ENCODE results near the gene C10orf105. TPM values are rescaled to one million over a fixed set of nuclear protein-coding genes. Genes with fewer than 3 reads are reported as not detected.

The C10orf105 gene
- total RNA-seq, 2 donors from 2014 or later, result 0.13 to 0.33 TPM

DNA sequence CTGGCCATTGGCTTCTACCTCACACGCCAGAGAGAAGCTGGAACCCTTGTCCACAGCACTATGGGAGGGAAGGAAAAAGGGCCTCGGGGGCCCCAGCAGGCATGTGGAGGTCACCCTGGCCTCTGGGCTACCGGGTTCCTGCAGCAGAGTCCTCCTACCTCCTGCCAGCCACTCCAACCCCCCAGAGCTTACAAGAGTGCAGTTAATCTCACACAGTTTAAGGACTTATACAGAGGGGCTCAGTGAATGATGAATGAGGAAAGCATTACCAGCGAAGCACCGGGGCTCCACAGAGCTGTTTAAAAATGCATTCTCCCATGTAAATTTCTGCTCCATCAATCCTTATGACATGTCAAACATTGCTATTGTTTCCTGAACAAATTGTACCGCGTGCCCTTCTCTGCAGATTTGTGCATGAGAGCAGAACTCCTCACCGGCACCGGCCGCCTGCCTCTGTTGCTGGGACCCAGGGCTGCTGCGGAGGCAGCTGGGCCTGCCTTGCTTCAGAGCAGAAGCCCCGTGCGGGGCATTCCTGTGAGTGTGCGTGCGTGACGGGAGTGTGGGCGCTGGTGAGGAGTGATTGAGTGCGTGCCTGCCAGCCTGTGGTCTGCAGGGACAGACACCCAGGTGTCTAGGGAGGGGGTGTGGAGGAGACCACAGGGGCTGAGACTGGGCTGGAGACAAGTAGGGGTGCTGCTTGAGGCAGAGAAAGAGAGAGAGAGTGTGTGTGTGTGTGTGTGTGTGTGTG, 52.8 kb downstream of the C10orf105 start:
- no peak overlapping the region for H3K9ac ChIP-seq (ENCODE audit: extremely low read depth, low read length, poor library complexity, severe bottlenecking)
- H3K27me3 Mint-ChIP-seq (ENCODE audit: insufficient read depth), result peaks cover 2% of the 10 kb centered on the region
- no peaks in the 10 kb centered on the region for H3K4me1 ChIP-seq (ENCODE audit: control insufficient read depth, insufficient read depth, low read length)
- peaks cover 33% of the 10 kb centered on the region for H3K4me1 Mint-ChIP-seq
- no peaks in the 10 kb centered on the region for H3K9me3 Mint-ChIP-seq
- no peak overlapping the region for H3K27ac Mint-ChIP-seq
- H3K4me3 Mint-ChIP-seq, result no peak overlapping the region
- no peak overlapping the region for H3K4me3 ChIP-seq (ENCODE audit: low read length)
- no peaks in the 10 kb centered on the region for H3K9me3 ChIP-seq (ENCODE audit: control insufficient read depth, low read length)
- no peaks in the 10 kb centered on the region for H3K36me3 Mint-ChIP-seq (ENCODE audit: low read depth)
- H3K27ac ChIP-seq (ENCODE audit: low read depth, low read length), result peak overlapping the region; percentile 64
- TF ChIP-seq, protein P1, sequence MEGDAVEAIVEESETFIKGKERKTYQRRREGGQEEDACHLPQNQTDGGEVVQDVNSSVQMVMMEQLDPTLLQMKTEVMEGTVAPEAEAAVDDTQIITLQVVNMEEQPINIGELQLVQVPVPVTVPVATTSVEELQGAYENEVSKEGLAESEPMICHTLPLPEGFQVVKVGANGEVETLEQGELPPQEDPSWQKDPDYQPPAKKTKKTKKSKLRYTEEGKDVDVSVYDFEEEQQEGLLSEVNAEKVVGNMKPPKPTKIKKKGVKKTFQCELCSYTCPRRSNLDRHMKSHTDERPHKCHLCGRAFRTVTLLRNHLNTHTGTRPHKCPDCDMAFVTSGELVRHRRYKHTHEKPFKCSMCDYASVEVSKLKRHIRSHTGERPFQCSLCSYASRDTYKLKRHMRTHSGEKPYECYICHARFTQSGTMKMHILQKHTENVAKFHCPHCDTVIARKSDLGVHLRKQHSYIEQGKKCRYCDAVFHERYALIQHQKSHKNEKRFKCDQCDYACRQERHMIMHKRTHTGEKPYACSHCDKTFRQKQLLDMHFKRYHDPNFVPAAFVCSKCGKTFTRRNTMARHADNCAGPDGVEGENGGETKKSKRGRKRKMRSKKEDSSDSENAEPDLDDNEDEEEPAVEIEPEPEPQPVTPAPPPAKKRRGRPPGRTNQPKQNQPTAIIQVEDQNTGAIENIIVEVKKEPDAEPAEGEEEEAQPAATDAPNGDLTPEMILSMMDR (conservative IDR thresholded peaks at IDR 0.05), result no peak
- DNase-seq, result no peak
- WGBS, 2 experiments (ENCODE audit: insufficient coverage in 1 of 2, insufficient read length in 1 of 2), result 75 to 88% methylated on average over 7 to 18 of the region's 18 CpGs
- no peaks in the 10 kb centered on the region for H3K27me3 ChIP-seq (ENCODE audit: control insufficient read depth, insufficient read depth, low read length, poor library complexity, severe bottlenecking)
- H3K36me3 ChIP-seq (ENCODE audit: control insufficient read depth, insufficient read depth, low read length), result no peaks in the 10 kb centered on the region

GRCh38 chr10:71665456-71665855, 54.1 kb downstream of the C10orf105 start:
- H3K27ac Mint-ChIP-seq, result no peak overlapping the region
- H3K27ac ChIP-seq (ENCODE audit: low read depth, low read length), result no peak overlapping the region
- no peaks in the 10 kb centered on the region for H3K9me3 Mint-ChIP-seq
- no peaks in the 10 kb centered on the region for H3K27me3 ChIP-seq (ENCODE audit: control insufficient read depth, insufficient read depth, low read length, poor library complexity, severe bottlenecking)
- no peak overlapping the region for H3K4me3 ChIP-seq (ENCODE audit: low read length)
- no peaks in the 10 kb centered on the region for H3K9me3 ChIP-seq (ENCODE audit: control insufficient read depth, low read length)
- WGBS, 2 experiments (ENCODE audit: insufficient coverage in 1 of 2, insufficient read length in 1 of 2), result 69 to 76% methylated on average over 9 of the region's 9 CpGs
- DNase-seq, result no peak
- H3K36me3 Mint-ChIP-seq (ENCODE audit: low read depth), result no peaks in the 10 kb centered on the region
- no peaks in the 10 kb centered on the region for H3K36me3 ChIP-seq (ENCODE audit: control insufficient read depth, insufficient read depth, low read length)
- no peak overlapping the region for H3K4me3 Mint-ChIP-seq
- H3K4me1 Mint-ChIP-seq, result peaks cover 40% of the 10 kb centered on the region
- H3K27me3 Mint-ChIP-seq (ENCODE audit: insufficient read depth), result peaks cover 2% of the 10 kb centered on the region
- no peaks in the 10 kb centered on the region for H3K4me1 ChIP-seq (ENCODE audit: control insufficient read depth, insufficient read depth, low read length)
- TF ChIP-seq, protein P1 (conservative IDR thresholded peaks at IDR 0.05), result no peak
- H3K9ac ChIP-seq (ENCODE audit: extremely low read depth, low read length, poor library complexity, severe bottlenecking), result no peak overlapping the region

DNA sequence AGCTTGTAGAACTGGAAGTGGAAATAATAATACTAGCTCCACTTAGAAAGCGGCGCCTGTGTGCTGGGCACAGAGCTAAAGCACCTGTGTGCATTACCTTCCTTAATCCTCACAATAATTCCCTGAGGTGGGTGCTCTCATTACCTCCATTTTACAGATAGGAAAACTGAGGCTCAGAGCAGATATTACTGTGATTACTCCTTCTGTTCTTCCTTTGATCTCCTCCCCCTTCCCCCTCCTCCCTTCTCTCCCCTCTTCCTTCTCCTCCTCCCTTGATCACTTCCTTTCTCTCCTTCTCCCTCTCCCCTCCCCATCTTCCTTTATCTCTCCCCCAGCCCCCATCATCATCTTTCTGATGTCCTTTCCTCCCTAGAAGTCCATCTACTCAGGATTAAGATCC, 55.0 kb downstream of the C10orf105 start:
- no peak overlapping the region for H3K9ac ChIP-seq (ENCODE audit: extremely low read depth, low read length, poor library complexity, severe bottlenecking)
- H3K4me3 Mint-ChIP-seq, result no peak overlapping the region
- H3K27ac Mint-ChIP-seq, result no peak overlapping the region
- no peaks in the 10 kb centered on the region for H3K9me3 ChIP-seq (ENCODE audit: control insufficient read depth, low read length)
- H3K9me3 Mint-ChIP-seq, result peaks cover 1% of the 10 kb centered on the region
- no peak overlapping the region for H3K27ac ChIP-seq (ENCODE audit: low read depth, low read length)
- H3K4me3 ChIP-seq (ENCODE audit: low read length), result no peak overlapping the region
- peaks cover 47% of the 10 kb centered on the region for H3K4me1 Mint-ChIP-seq
- no peaks in the 10 kb centered on the region for H3K36me3 ChIP-seq (ENCODE audit: control insufficient read depth, insufficient read depth, low read length)
- peaks cover 1% of the 10 kb centered on the region for H3K4me1 ChIP-seq (ENCODE audit: control insufficient read depth, insufficient read depth, low read length)
- TF ChIP-seq, protein P1 (conservative IDR thresholded peaks at IDR 0.05), result no peak
- no peaks in the 10 kb centered on the region for H3K36me3 Mint-ChIP-seq (ENCODE audit: low read depth)
- no peaks in the 10 kb centered on the region for H3K27me3 ChIP-seq (ENCODE audit: control insufficient read depth, insufficient read depth, low read length, poor library complexity, severe bottlenecking)
- no peak for DNase-seq
- H3K27me3 Mint-ChIP-seq (ENCODE audit: insufficient read depth), result peaks cover 2% of the 10 kb centered on the region
- WGBS, 2 experiments (ENCODE audit: insufficient coverage in 1 of 2, insufficient read length in 1 of 2), result 94 to 96% methylated on average over 2 of the region's 2 CpGs
